Measurements from ENCODE around the gene HS3ST5.

DNA sequence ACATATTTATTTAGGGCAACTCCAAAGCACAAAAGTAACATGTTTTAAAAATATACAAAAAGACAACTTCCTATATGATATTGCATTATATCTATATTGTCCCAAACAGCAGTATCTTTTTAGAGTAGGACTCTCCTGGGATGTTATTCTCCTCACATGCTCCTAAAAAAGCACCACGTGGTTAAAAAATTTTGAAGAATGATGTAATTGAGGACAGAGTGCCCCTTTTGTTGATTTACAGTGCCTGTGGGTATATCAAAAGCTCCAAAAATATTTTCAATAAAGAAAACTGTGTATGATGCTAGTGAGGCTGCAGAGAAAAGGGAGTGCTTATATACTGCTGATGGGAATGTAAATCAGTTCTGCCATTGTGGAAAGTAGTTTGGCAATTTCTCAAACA is 241.6 kb downstream of the HS3ST5 start:
- TF ChIP-seq POLR2A (IDR thresholded peaks at IDR 0.05), result no peak
- TF ChIP-seq, protein P1, sequence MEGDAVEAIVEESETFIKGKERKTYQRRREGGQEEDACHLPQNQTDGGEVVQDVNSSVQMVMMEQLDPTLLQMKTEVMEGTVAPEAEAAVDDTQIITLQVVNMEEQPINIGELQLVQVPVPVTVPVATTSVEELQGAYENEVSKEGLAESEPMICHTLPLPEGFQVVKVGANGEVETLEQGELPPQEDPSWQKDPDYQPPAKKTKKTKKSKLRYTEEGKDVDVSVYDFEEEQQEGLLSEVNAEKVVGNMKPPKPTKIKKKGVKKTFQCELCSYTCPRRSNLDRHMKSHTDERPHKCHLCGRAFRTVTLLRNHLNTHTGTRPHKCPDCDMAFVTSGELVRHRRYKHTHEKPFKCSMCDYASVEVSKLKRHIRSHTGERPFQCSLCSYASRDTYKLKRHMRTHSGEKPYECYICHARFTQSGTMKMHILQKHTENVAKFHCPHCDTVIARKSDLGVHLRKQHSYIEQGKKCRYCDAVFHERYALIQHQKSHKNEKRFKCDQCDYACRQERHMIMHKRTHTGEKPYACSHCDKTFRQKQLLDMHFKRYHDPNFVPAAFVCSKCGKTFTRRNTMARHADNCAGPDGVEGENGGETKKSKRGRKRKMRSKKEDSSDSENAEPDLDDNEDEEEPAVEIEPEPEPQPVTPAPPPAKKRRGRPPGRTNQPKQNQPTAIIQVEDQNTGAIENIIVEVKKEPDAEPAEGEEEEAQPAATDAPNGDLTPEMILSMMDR (IDR thresholded peaks at IDR 0.05), result no peak
